ENCODE measurements around the gene ZNF512. TPM values are rescaled to one million over a fixed set of nuclear protein-coding genes. Genes with fewer than 3 reads are reported as not detected.
A peak's percentile ranks its signal among the peaks of the same experiment; 100 is the strongest.
"Not testable (repeated sequence)": the region's sequence is repeated elsewhere in the genome, so short reads cannot be mapped to it uniquely, and the experiment has no call there.

ZNF512 gene
- total RNA-seq (ENCODE audit: unreplicated experiment) = 30.1 TPM
- long read RNA-seq, partial matches to known transcripts = 1 of 8 reads
- long read RNA-seq, other reads (novel, unspliced or antisense) = 1 of 8 reads

DNA sequence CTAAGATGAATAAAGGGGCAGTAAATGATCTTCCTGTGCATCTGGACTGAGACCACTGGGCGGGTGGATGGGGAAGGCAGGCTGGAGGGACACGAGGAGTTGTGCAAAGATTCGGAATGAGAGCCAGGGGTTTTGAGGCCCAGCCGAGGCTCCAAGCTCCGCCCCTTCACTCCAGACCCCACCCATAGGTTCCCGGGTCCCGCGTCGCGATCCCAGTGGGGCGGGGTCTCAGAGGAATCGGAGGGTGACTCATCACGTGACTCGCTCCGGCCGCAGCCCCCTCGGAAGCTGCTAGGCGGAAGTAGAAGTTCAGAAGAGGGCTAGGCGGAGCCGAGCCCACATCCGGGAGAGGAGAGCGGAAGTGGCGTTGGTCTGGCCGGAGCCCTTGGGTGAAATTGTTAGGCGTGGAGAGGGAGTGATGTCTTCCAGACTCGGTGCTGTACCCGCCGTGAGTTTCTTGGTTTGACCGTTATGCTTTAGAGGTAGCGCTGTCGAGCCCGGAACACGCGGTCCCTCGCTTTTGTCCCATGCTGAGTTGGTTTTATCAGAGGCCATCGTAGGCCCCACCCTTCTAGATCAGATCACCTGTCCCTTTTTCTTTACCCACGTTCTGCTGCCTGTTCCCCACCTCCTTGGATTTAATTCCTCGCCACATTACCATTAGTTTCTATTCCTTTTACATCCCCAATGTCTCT is at the start of gene ZNF512:
Gene ZNF512 (plus strand): TSS at position 348 of the 695 bp plus-strand sequence. CDS start 71 bp downstream, at position 419.
- DNase-seq (ENCODE audit: low spot score) = peak; percentile 76
- Mint-ChIP-seq H3K9me3 (ENCODE audit: unreplicated experiment) (no peaks in the 10 kb centered on the region), H3K4me3 (ENCODE audit: unreplicated experiment) (peak within 1 kb of the TSS; percentile 92), H3K27me3 (ENCODE audit: unreplicated experiment) (peaks cover 9% of the 10 kb centered on the region), H3K4me1 (ENCODE audit: unreplicated experiment) (peaks cover 20% of the 10 kb centered on the region), H3K27ac (ENCODE audit: unreplicated experiment) (peak within 1 kb of the TSS; percentile 88), H3K36me3 (ENCODE audit: low read depth, unreplicated experiment) (peaks cover 5% of the 10 kb centered on the region)
- TF ChIP-seq, protein P1, sequence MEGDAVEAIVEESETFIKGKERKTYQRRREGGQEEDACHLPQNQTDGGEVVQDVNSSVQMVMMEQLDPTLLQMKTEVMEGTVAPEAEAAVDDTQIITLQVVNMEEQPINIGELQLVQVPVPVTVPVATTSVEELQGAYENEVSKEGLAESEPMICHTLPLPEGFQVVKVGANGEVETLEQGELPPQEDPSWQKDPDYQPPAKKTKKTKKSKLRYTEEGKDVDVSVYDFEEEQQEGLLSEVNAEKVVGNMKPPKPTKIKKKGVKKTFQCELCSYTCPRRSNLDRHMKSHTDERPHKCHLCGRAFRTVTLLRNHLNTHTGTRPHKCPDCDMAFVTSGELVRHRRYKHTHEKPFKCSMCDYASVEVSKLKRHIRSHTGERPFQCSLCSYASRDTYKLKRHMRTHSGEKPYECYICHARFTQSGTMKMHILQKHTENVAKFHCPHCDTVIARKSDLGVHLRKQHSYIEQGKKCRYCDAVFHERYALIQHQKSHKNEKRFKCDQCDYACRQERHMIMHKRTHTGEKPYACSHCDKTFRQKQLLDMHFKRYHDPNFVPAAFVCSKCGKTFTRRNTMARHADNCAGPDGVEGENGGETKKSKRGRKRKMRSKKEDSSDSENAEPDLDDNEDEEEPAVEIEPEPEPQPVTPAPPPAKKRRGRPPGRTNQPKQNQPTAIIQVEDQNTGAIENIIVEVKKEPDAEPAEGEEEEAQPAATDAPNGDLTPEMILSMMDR (IDR thresholded peaks at IDR 0.05; ENCODE audit: unreplicated experiment) = no peak

- H3K36me3 Mint-ChIP-seq (ENCODE audit: low read depth, unreplicated experiment) = no peaks in the 10 kb centered on the region
- no peak overlapping the region for H3K4me3 Mint-ChIP-seq (ENCODE audit: unreplicated experiment)
- H3K27ac Mint-ChIP-seq (ENCODE audit: unreplicated experiment) = no peak overlapping the region
- no peaks in the 10 kb centered on the region for H3K4me1 Mint-ChIP-seq (ENCODE audit: unreplicated experiment)
- DNase-seq (ENCODE audit: low spot score) = no peak
- TF ChIP-seq, protein P1 (IDR thresholded peaks at IDR 0.05; ENCODE audit: unreplicated experiment) = no peak
- no peaks in the 10 kb centered on the region for H3K9me3 Mint-ChIP-seq (ENCODE audit: unreplicated experiment)
- peaks cover 6% of the 10 kb centered on the region for H3K27me3 Mint-ChIP-seq (ENCODE audit: unreplicated experiment)
Measured at GRCh38 chr2:27537287-27537686, 45.6 kb upstream of the ZNF512 start.

GRCh38 chr2:27538839-27539450 is 43.9 kb upstream of the ZNF512 start:
- H3K27me3 Mint-ChIP-seq (ENCODE audit: unreplicated experiment); H3K9me3 Mint-ChIP-seq (ENCODE audit: unreplicated experiment); H3K4me1 Mint-ChIP-seq (ENCODE audit: unreplicated experiment); H3K27ac Mint-ChIP-seq (ENCODE audit: unreplicated experiment); H3K4me3 Mint-ChIP-seq (ENCODE audit: unreplicated experiment); DNase-seq (ENCODE audit: low spot score); H3K36me3 Mint-ChIP-seq (ENCODE audit: low read depth, unreplicated experiment): not testable (repeated sequence)

DNA sequence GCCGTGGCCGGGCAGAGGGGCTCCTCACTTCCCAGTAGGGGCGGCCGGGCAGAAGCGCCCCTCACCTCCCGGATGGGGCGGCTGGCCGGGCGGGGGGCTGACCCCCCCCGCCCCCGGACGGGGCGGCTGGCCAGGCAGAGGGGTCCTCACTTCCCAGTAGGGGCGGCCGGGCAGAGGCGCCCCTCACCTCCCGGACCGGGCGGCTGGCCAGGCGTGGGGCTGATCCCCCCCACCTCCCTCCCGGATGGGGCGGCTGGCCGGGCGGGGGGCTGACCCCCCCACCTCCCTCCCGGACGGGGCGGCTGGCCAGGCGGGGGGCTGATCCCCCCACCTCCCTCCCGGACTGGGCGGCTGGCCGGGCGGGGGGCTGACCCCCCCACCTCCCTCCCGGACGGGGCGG is 43.2 kb upstream of the ZNF512 start:
- H3K27ac Mint-ChIP-seq (ENCODE audit: unreplicated experiment); H3K36me3 Mint-ChIP-seq (ENCODE audit: low read depth, unreplicated experiment); H3K27me3 Mint-ChIP-seq (ENCODE audit: unreplicated experiment); H3K4me1 Mint-ChIP-seq (ENCODE audit: unreplicated experiment); H3K4me3 Mint-ChIP-seq (ENCODE audit: unreplicated experiment); H3K9me3 Mint-ChIP-seq (ENCODE audit: unreplicated experiment); DNase-seq (ENCODE audit: low spot score): not testable (repeated sequence)

- peaks cover 1% of the 10 kb centered on the region for H3K27me3 Mint-ChIP-seq (ENCODE audit: unreplicated experiment)
- TF ChIP-seq, protein P1 (IDR thresholded peaks at IDR 0.05; ENCODE audit: unreplicated experiment) = no peak
- no peak for DNase-seq (ENCODE audit: low spot score)
- H3K4me1 Mint-ChIP-seq (ENCODE audit: unreplicated experiment) = no peaks in the 10 kb centered on the region
- H3K4me3 Mint-ChIP-seq (ENCODE audit: unreplicated experiment) = no peak overlapping the region
- H3K27ac Mint-ChIP-seq (ENCODE audit: unreplicated experiment) = no peak overlapping the region
- H3K9me3 Mint-ChIP-seq (ENCODE audit: unreplicated experiment) = no peaks in the 10 kb centered on the region
- H3K36me3 Mint-ChIP-seq (ENCODE audit: low read depth, unreplicated experiment) = no peaks in the 10 kb centered on the region
Measured at GRCh38 chr2:27544143-27544821, 38.6 kb upstream of the ZNF512 start.
